Suppressor macrophage treated with lipopolysaccharide for 1 hour (primary cell): ENCODE measurements around the gene ENO2.
A peak's percentile ranks its signal among the peaks of the same experiment; 100 is the strongest.
"Not testable (repeated sequence)": the region's sequence is repeated elsewhere in the genome, so short reads cannot be mapped to it uniquely, and the experiment has no call there.

ENCODE experiments used
- DNase-seq, 3 donors: peaks; one replicate each; pipeline ENCODE4 v3.0.0-alpha.2; 2020 to 2022

Gene ENO2

GRCh38 chr12:6886206-6886999 lies 28.0 kb upstream of the ENO2 start:
- DNase-seq, result not testable (repeated sequence)

- DNase-seq, result peak; percentile 43 to 60 (median 50)
Observed at GRCh38 chr12:6887460-6887859, 26.9 kb upstream of the ENO2 start.

GRCh38 chr12:6888360-6888759 lies 26.0 kb upstream of the ENO2 start:
- no peak for DNase-seq

- not testable (repeated sequence) for DNase-seq
Observed at GRCh38 chr12:6888794-6889193, 25.6 kb upstream of the ENO2 start.

GRCh38 chr12:6889775-6890573 lies 24.4 kb upstream of the ENO2 start:
- DNase-seq, result not testable (repeated sequence)

- DNase-seq, result peak; percentile 98 to 100 (median 100)
Observed at GRCh38 chr12:6890789-6891645, 23.4 kb upstream of the ENO2 start.

GRCh38 chr12:6891646-6892001 lies 22.8 kb upstream of the ENO2 start:
- no peak for DNase-seq

- DNase-seq, result not testable (repeated sequence)
Observed at GRCh38 chr12:6892683-6893082, 21.7 kb upstream of the ENO2 start.

- peak in 1 of 3 donors; percentile 42 for DNase-seq
Observed at GRCh38 chr12:6894321-6894720, 20.1 kb upstream of the ENO2 start.

GRCh38 chr12:6896846-6897435 lies 17.4 kb upstream of the ENO2 start:
- DNase-seq, result no peak

- peak; percentile 39 to 65 (median 52) for DNase-seq
Observed at GRCh38 chr12:6899427-6899826, 15.0 kb upstream of the ENO2 start.

- DNase-seq, result peak; percentile 69 to 78 (median 74)
Observed at GRCh38 chr12:6899837-6900519, 14.4 kb upstream of the ENO2 start.

GRCh38 chr12:6902448-6902847 lies 11.9 kb upstream of the ENO2 start:
- no peak for DNase-seq

GRCh38 chr12:6903722-6904121 lies 10.7 kb upstream of the ENO2 start:
- no peak for DNase-seq

- peak; percentile 94 to 97 (median 97) for DNase-seq
Observed at GRCh38 chr12:6904280-6905276, 9.8 kb upstream of the ENO2 start, which contains the start of gene LRRC23. Gene LRRC23 (plus strand): TSS chr12:6904822. CDS start chr12:6905634, 812 bp downstream.

- DNase-seq, result no peak
Observed at GRCh38 chr12:6905414-6906040, 8.9 kb upstream of the ENO2 start.

GRCh38 chr12:6908141-6908540 lies 6.2 kb upstream of the ENO2 start:
- not testable (repeated sequence) for DNase-seq

GRCh38 chr12:6909421-6910145 lies 4.8 kb upstream of the ENO2 start:
- DNase-seq, result no peak

- no peak for DNase-seq
Observed at GRCh38 chr12:6912164-6912935, 2.0 kb upstream of the ENO2 start.
